A549 (cell line): ENCODE data around the gene HNF1B. TPM values are rescaled to one million over a fixed set of nuclear protein-coding genes. Genes with fewer than 3 reads are reported as not detected.
A peak's percentile ranks its signal among the peaks of the same experiment; 100 is the strongest.

Experiments
- ATAC-seq, 2 experiments: fragments of 200-7000 bp in 1 of 2; fragments of >200 bp in 1 of 2; cut with Nextera tagmentation in 1 of 2; cut with Tn5 transposase in 1 of 2; 3 replicates each; pipeline versions ENCODE4 v1.8.0 to v1.9.1; 2018 to 2020; ENCODE audit warnings: mild to moderate bottlenecking in 1 of 2, moderate library complexity in 1 of 2
- CTCF ChIA-PET: fragments of 300-600 bp; sonication (Branson Sonifier 250); formaldehyde crosslinking; extraction: SDS; loops from one replicate; lab custom pipeline; 2021; ENCODE audit warnings: antibody characterized with exemption, inconsistent platforms; lab: Yijun Ruan, JAX
- POLR2A ChIA-PET: fragments of 350-600 bp; formaldehyde crosslinking; extraction: SDS; loops from one replicate; lab custom pipeline; 2021; ENCODE audit warnings: antibody characterized with exemption, inconsistent platforms; lab: Yijun Ruan, JAX
- DNase-seq, 2 experiments: peaks; one replicate each; pipeline versions ENCODE4 v3.0.0 to v3.0.0-alpha.2; 2011 to 2016; ENCODE audit warnings: low read depth in 1 of 2, low spot score in 1 of 2
- FAIRE-seq: peaks from 2 replicates; lab custom pipeline; 2011; peaks lifted over from hg19 to GRCh38; lab: Jason Lieb, UNC
- H3K27ac ChIP-seq, 2 experiments: fragments of >200 bp; sonication (Bioruptor Twin); formaldehyde crosslinking; 3 replicates each; pipeline ENCODE4 v1.5.1; 2016 to 2017
- H3K4me1 ChIP-seq: fragments of >200 bp; sonication (Bioruptor Twin); formaldehyde crosslinking; 3 replicates; pipeline ENCODE4 v1.6.1; 2016
- H3K4me2 ChIP-seq: fragments of >200 bp; sonication (Bioruptor Twin); formaldehyde crosslinking; 3 replicates; pipeline ENCODE4 v1.6.1; 2016
- H3K4me3 ChIP-seq: fragments of >200 bp; sonication (Bioruptor Twin); formaldehyde crosslinking; 3 replicates; pipeline ENCODE4 v1.5.1; 2016
- H3K9me3 ChIP-seq: fragments of >200 bp; sonication (Bioruptor Twin); formaldehyde crosslinking; 3 replicates; pipeline ENCODE4 v1.6.1; 2016
- ATOH8 ChIP-seq: fragments of 250-450 bp; sonication (Bioruptor Pico); IDR thresholded peaks from 2 replicates; pipeline ENCODE4 v1.5.0; 2020; ENCODE audit warnings: low read depth, mild to moderate bottlenecking, moderate library complexity
- BCL3 ChIP-seq: fragments of >200 bp; sonication (Bioruptor Twin); formaldehyde crosslinking; IDR thresholded peaks from 3 replicates; pipeline ENCODE4 v1.6.1; 2016
- BHLHE40 ChIP-seq: IDR thresholded peaks from 2 replicates; pipeline ENCODE4 v1.6.1; 2012; ENCODE audit warnings: low read depth, low read length, inconsistent platforms
- CBX8 ChIP-seq: fragments of 200-600 bp; sonication (generic); IDR thresholded peaks from 2 replicates; pipeline ENCODE4 v1.6.1; 2016
- CEBPB ChIP-seq, 2 experiments: fragments of >200 bp in 1 of 2; sonication (Bioruptor Twin) in 1 of 2; formaldehyde crosslinking in 1 of 2; IDR thresholded peaks; 2 replicates each; pipeline ENCODE4 v1.6.1; 2012 to 2016
- EHF ChIP-seq: fragments of 250-450 bp; sonication (Bioruptor Pico); IDR thresholded peaks from 2 replicates; pipeline ENCODE4 v1.5.0; 2020; ENCODE audit warnings: mild to moderate bottlenecking
- EP300 ChIP-seq, 2 experiments: fragments of >200 bp; sonication (Bioruptor Twin); formaldehyde crosslinking; IDR thresholded peaks; 2 replicates in 1 of 2; 3 replicates in 1 of 2; pipeline ENCODE4 v1.6.1; 2016 to 2017
- ESRRA ChIP-seq: fragments of 150-350 bp; IDR thresholded peaks from 2 replicates; pipeline ENCODE4 v1.6.1; 2014; ENCODE audit warnings: mild to moderate bottlenecking, low read length, borderline replicate concordance
- FOSB ChIP-seq: fragments of 250-450 bp; sonication (Bioruptor Pico); IDR thresholded peaks from 2 replicates; pipeline ENCODE4 v1.5.0; 2020; ENCODE audit warnings: mild to moderate bottlenecking, moderate library complexity
- FOSL2 ChIP-seq, 2 experiments: fragments of 450-650 bp in 1 of 2; fragments of >200 bp in 1 of 2; sonication (Bioruptor Twin) in 1 of 2; formaldehyde crosslinking; IDR thresholded peaks; 2 replicates each; pipeline versions ENCODE4 v1.5.0 to v1.6.1; 2016 to 2020; ENCODE audit warnings: mild to moderate bottlenecking in 1 of 2, moderate library complexity in 1 of 2
- HDAC2 ChIP-seq: fragments of 200-600 bp; sonication (generic); IDR thresholded peaks from 2 replicates; pipeline ENCODE4 v1.6.1; 2016
- HES2 ChIP-seq: fragments of >200 bp; sonication (Bioruptor Twin); formaldehyde crosslinking; IDR thresholded peaks from 2 replicates; pipeline ENCODE4 v1.6.1; 2016
- HEYL ChIP-seq: fragments of 250-450 bp; sonication (Bioruptor Pico); IDR thresholded peaks from 2 replicates; pipeline ENCODE4 v1.8.0; 2021; ENCODE audit warnings: mild to moderate bottlenecking, moderate library complexity
- HMGXB4 ChIP-seq: fragments of 250-450 bp; sonication (Bioruptor Pico); IDR thresholded peaks from 2 replicates; pipeline ENCODE4 v1.5.0; 2021; ENCODE audit warnings: mild to moderate bottlenecking, moderate library complexity, borderline replicate concordance
- HOXB5 ChIP-seq: fragments of 250-450 bp; sonication (Bioruptor Pico); IDR thresholded peaks from 2 replicates; pipeline ENCODE4 v1.5.0; 2020; ENCODE audit warnings: mild to moderate bottlenecking, moderate library complexity
- JUN ChIP-seq, 2 experiments: fragments of >200 bp; sonication (Bioruptor Twin); formaldehyde crosslinking; IDR thresholded peaks; 2 replicates in 1 of 2; 3 replicates in 1 of 2; pipeline ENCODE4 v1.6.1; 2016 to 2017
- JUNB ChIP-seq: fragments of >200 bp; sonication (Bioruptor Twin); formaldehyde crosslinking; IDR thresholded peaks from 2 replicates; pipeline ENCODE4 v1.6.1; 2016
- KDM1A ChIP-seq: fragments of 200-600 bp; sonication (generic); IDR thresholded peaks from 2 replicates; pipeline ENCODE4 v1.6.1; 2016; ENCODE audit warnings: low read depth, mild to moderate bottlenecking
- KDM5A ChIP-seq: fragments of 200-600 bp; sonication (generic); IDR thresholded peaks from 2 replicates; pipeline ENCODE4 v1.6.1; 2016; ENCODE audit warnings: antibody characterized with exemption, mild to moderate bottlenecking
- MAFK ChIP-seq: fragments of 450-650 bp; IDR thresholded peaks from 2 replicates; pipeline ENCODE4 v1.6.1; 2014; ENCODE audit not compliant: partially characterized antibody
- MAX ChIP-seq: IDR thresholded peaks from 2 replicates; pipeline ENCODE4 v1.6.1; 2012
- MAZ ChIP-seq: fragments of 150-350 bp; IDR thresholded peaks from 2 replicates; pipeline ENCODE4 v1.6.1; 2014; ENCODE audit warnings: antibody characterized with exemption, low read depth, low read length, borderline replicate concordance
- MYC ChIP-seq: IDR thresholded peaks from 2 replicates; pipeline ENCODE4 v1.6.1; 2012; ENCODE audit warnings: mild to moderate bottlenecking, inconsistent platforms, low read length, improper control_type of control experiment, borderline replicate concordance
- NPAS2 ChIP-seq: fragments of 250-450 bp; sonication (Bioruptor Pico); IDR thresholded peaks from 2 replicates; pipeline ENCODE4 v1.8.0; 2022; ENCODE audit warnings: mild to moderate bottlenecking, moderate library complexity, borderline replicate concordance
- POLR2AphosphoS2 ChIP-seq: conservative IDR thresholded peaks from 2 replicates; pipeline ENCODE4 v1.6.1; 2012; ENCODE audit warnings: low read length, improper control_type of control experiment, inconsistent platforms
- RAD21 ChIP-seq, 2 experiments: fragments of >200 bp in 1 of 2; sonication (Bioruptor Twin) in 1 of 2; formaldehyde crosslinking in 1 of 2; IDR thresholded peaks in 1 of 2; conservative IDR thresholded peaks in 1 of 2; 2 replicates in 1 of 2; 3 replicates in 1 of 2; pipeline ENCODE4 v1.6.1; 2012 to 2018; ENCODE audit warnings: inconsistent platforms in 1 of 2
- RFX5 ChIP-seq: fragments of 450-650 bp; IDR thresholded peaks from 2 replicates; pipeline ENCODE4 v1.7.1; 2014; ENCODE audit warnings: antibody characterized with exemption, mild to moderate bottlenecking, moderate library complexity
- RNF2 ChIP-seq: fragments of 200-600 bp; sonication (generic); IDR thresholded peaks from 2 replicates; pipeline ENCODE4 v1.6.1; 2016; ENCODE audit warnings: low read depth, mild to moderate bottlenecking, antibody characterized with exemption, moderate library complexity, borderline replicate concordance
- SMC3 ChIP-seq: fragments of >200 bp; sonication (Bioruptor Twin); formaldehyde crosslinking; IDR thresholded peaks from 3 replicates; pipeline ENCODE4 v1.6.1; 2018; ENCODE audit warnings: inconsistent platforms
- SREBF2 ChIP-seq: fragments of 450-650 bp; IDR thresholded peaks from 2 replicates; pipeline ENCODE4 v1.6.1; 2014; ENCODE audit warnings: mild to moderate bottlenecking, moderate library complexity
- TFCP2L1 ChIP-seq: fragments of 250-450 bp; sonication (Bioruptor Pico); IDR thresholded peaks from 2 replicates; pipeline ENCODE4 v1.5.0; 2021; ENCODE audit warnings: mild to moderate bottlenecking
- TP53 ChIP-seq: fragments of 250-450 bp; sonication (Bioruptor Pico); IDR thresholded peaks from 2 replicates; pipeline ENCODE4 v1.5.0; 2021; ENCODE audit warnings: mild to moderate bottlenecking, moderate library complexity
- ZC3H11A ChIP-seq: fragments of 450-650 bp; IDR thresholded peaks from 2 replicates; pipeline ENCODE4 v1.6.1; 2014; ENCODE audit warnings: antibody characterized with exemption, mild to moderate bottlenecking
- ZSCAN20 ChIP-seq: fragments of 250-450 bp; sonication (Bioruptor Pico); IDR thresholded peaks from 2 replicates; pipeline ENCODE4 v1.8.0; 2022; ENCODE audit warnings: mild to moderate bottlenecking, moderate library complexity
- WGBS: methylation state at CpG from one replicate; pipeline ENCODE4 v1.1.6; 2017; ENCODE audit errors: missing lambda C conversion rate; 5-methylcytosine and 5-hydroxymethylcytosine counted together
- polyA plus RNA-seq, 4 experiments: library from polyadenylated mRNA; depleted of rRNA in 3 of 4; stranded (reverse); fragments of >200 nt; fragmentation: RNase III in 1 of 4; extraction: RNeasy Plus Mini Kit Qiagen cat#74134 plus additional on column Dnase treatment in 1 of 4; gene quantifications; 2 replicates in 3 of 4; 3 replicates in 1 of 4; pipeline ENCODE4 v1.2.3, GENCODE V29; 2011 to 2017

HNF1B gene
- polyA plus RNA-seq, 2 of the 4 experiments (the other 2 are of a cell fraction) = 13.3 to 21.3 TPM

- no peak for TF ChIP-seq KDM1A
- TF ChIP-seq HES2 = no peak
- TF ChIP-seq SREBF2 = no peak
- no peak for TF ChIP-seq SMC3
- no peak for TF ChIP-seq NPAS2 (CRISPR knock-in tag)
- TF ChIP-seq MAX = no peak; the same call in 1 of the 2 replicates
- no peak for TF ChIP-seq RAD21 (conservative IDR thresholded peaks at IDR 0.05 in 1 of 2, IDR thresholded peaks at IDR 0.05 in 1 of 2)
- TF ChIP-seq HOXB5 (CRISPR knock-in tag) = no peak
- no peak for TF ChIP-seq KDM5A
- no peak for TF ChIP-seq MAZ
- no peak for TF ChIP-seq RNF2
- no peak for TF ChIP-seq TP53 (CRISPR knock-in tag)
These were observed 72.2 kb downstream of the HNF1B start (continued) for GRCh38 chr17:37672548-37673078.

- Histone ChIP-seq H3K4me1 (peaks cover 24% of the 10 kb centered on the region), H3K4me3 (no peak overlapping the region), H3K27ac (peak overlapping the region; percentile 72 to 85), H3K4me2 (peak overlapping the region; percentile 62), H3K9me3 (no peaks in the 10 kb centered on the region)
- DNase-seq (peak; percentile 77 to 83), FAIRE-seq (no peak), ATAC-seq (peak; percentile 90 to 91)
- CTCF ChIA-PET = interaction anchor here (0.7 to 3.6 kb wide), 14 partner anchors 9 to 166 kb away, joined by 3 to 32 read pairs (median 4); partner anchors contain the start of gene HNF1B
- 15% methylated on average over 2 of the region's 2 CpGs for WGBS
- POLR2A ChIA-PET = interaction anchor here (1.4 kb wide), 1 partner anchor 62 kb away, joined by 4 read pairs; the partner anchor contains the start of gene SYNRG
- TF ChIP-seq CEBPB (IDR thresholded peaks at IDR 0.05) = peak in 1 of 2 experiments; percentile 77; a peak in 2 of 4 replicates
- peak; percentile 63; the same call in 1 of the 2 replicates for TF ChIP-seq MAX
- TF ChIP-seq HDAC2 = no peak
- peak in 1 of 2 experiments; percentile 45; a peak in 1 of 5 replicates for TF ChIP-seq JUN (IDR thresholded peaks at IDR 0.05)
- no peak; the same call in 1 of the 2 replicates for TF ChIP-seq HOXB5 (CRISPR knock-in tag)
- no peak for TF ChIP-seq ZSCAN20 (CRISPR knock-in tag)
- TF ChIP-seq CBX8 = no peak
- TF ChIP-seq ZC3H11A = no peak
- no peak for TF ChIP-seq HMGXB4
- TF ChIP-seq EP300 (IDR thresholded peaks at IDR 0.05) = 0 out of 5 replicates have a peak, but pooled peaks of 1 of the 2 experiments have one; percentile 40
- TF ChIP-seq BHLHE40 = no peak
- no peak for TF ChIP-seq BCL3
- no peak for TF ChIP-seq ATOH8 (CRISPR knock-in tag)
- no peak for TF ChIP-seq SREBF2
- TF ChIP-seq EHF (CRISPR knock-in tag) = no peak
- no peak for TF ChIP-seq MAFK
- TF ChIP-seq JUNB = peak; percentile 68
- TF ChIP-seq ESRRA = no peak
- no peak for TF ChIP-seq MAZ
- no peak for TF ChIP-seq FOSB (CRISPR knock-in tag)
- no peak for TF ChIP-seq RFX5
- TF ChIP-seq HEYL = no peak
- TF ChIP-seq FOSL2 (IDR thresholded peaks at IDR 0.05) = peak; percentile 74
- TF ChIP-seq FOSL2 (CRISPR knock-in tag; IDR thresholded peaks at IDR 0.05) = peak; percentile 94
- no peak for TF ChIP-seq MYC
- TF ChIP-seq TFCP2L1 = no peak
- no peak for TF ChIP-seq POLR2AphosphoS2
These were observed 72.9 kb downstream of the HNF1B start for GRCh38 chr17:37671824-37672547.
